HEK293 (cell line): Measurements from ENCODE around the gene HGF.

ENCODE experiments used
- ATF2 ChIP-seq: fragments of 450-650 bp; formaldehyde crosslinking; IDR thresholded peaks from 2 replicates; pipeline ENCODE4 v1.5.1; 2016; ENCODE audit warnings: missing biosample characterization, missing genetic modification characterization, low read depth
- HOXA7 ChIP-seq: sonication (generic); formaldehyde crosslinking; IDR thresholded peaks from 2 replicates; pipeline ENCODE4 v1.8.1; 2022; ENCODE audit warnings: missing genetic modification reagents, borderline replicate concordance
- ZBTB44 ChIP-seq: fragments of 450-650 bp; IDR thresholded peaks from 2 replicates; pipeline ENCODE4 v1.5.1; 2018; ENCODE audit warnings: missing biosample characterization, mild to moderate bottlenecking, missing genetic modification characterization
- ZEB2 ChIP-seq: fragments of 450-650 bp; formaldehyde crosslinking; IDR thresholded peaks from 2 replicates; pipeline ENCODE4 v1.5.1; 2016; ENCODE audit warnings: missing biosample characterization, missing genetic modification characterization
- ZNF157 ChIP-seq: fragments of 450-650 bp; formaldehyde crosslinking; IDR thresholded peaks from 2 replicates; pipeline ENCODE4 v1.5.1; 2016; ENCODE audit warnings: missing biosample characterization, missing genetic modification characterization
- ZNF24 ChIP-seq: fragments of 450-650 bp; formaldehyde crosslinking; IDR thresholded peaks from 2 replicates; pipeline ENCODE4 v1.5.1; 2016; ENCODE audit warnings: missing biosample characterization, missing genetic modification characterization
- ZNF48 ChIP-seq: fragments of 450-650 bp; formaldehyde crosslinking; IDR thresholded peaks from 2 replicates; pipeline ENCODE4 v1.5.1; 2016; ENCODE audit warnings: missing biosample characterization, missing genetic modification characterization
- ZNF626 ChIP-seq: fragments of 450-650 bp; sonication (Bioruptor Pico); formaldehyde crosslinking; IDR thresholded peaks from 2 replicates; pipeline ENCODE4 v1.5.1; 2018; ENCODE audit warnings: missing biosample characterization, missing genetic modification characterization, inconsistent platforms
- TF ChIP-seq, protein P1 (sequence below): fragments of 450-650 bp; formaldehyde crosslinking; IDR thresholded peaks from 2 replicates; pipeline ENCODE4 v1.5.1; 2016; ENCODE audit warnings: missing biosample characterization, missing genetic modification characterization
- TF ChIP-seq, protein P2 (sequence below): fragments of 450-650 bp; formaldehyde crosslinking; IDR thresholded peaks from 2 replicates; pipeline ENCODE4 v1.5.1; 2016; ENCODE audit warnings: missing biosample characterization, missing genetic modification characterization

DNA sequence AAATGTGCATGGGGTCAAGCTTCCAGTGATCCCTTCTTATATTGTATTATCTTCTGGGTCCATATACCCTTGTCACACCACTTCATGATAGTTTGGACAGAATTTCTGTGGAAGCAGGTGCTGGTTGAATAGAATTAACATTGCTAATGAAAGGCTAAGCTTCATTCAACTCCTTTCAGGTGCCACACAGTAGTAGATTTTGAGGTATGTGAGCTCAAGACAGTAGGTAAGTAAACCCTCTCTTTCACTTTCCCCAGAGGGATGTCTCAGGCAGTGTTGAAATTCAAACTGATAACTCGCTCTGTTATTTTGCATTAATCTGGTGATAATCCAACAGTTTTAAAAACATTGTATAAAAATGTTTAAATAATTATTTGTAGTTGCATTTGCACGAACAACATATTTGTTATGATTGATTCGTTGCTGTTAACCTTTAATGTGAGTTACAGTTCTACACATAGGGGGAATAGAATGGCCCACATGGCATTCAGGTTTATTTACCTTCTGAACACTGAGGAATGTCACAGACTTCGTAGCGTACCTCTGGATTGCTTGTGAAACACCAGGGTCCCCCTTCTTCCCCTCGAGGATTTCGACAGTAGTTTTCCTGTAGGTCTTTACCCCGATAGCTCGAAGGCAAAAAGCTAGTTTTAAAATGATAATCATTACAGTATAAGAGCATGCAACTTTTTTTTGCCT lies 18.1 kb downstream of the HGF start:
- TF ChIP-seq ZNF157 (tag by site-specific recombination) = no peak
- TF ChIP-seq, protein P1, sequence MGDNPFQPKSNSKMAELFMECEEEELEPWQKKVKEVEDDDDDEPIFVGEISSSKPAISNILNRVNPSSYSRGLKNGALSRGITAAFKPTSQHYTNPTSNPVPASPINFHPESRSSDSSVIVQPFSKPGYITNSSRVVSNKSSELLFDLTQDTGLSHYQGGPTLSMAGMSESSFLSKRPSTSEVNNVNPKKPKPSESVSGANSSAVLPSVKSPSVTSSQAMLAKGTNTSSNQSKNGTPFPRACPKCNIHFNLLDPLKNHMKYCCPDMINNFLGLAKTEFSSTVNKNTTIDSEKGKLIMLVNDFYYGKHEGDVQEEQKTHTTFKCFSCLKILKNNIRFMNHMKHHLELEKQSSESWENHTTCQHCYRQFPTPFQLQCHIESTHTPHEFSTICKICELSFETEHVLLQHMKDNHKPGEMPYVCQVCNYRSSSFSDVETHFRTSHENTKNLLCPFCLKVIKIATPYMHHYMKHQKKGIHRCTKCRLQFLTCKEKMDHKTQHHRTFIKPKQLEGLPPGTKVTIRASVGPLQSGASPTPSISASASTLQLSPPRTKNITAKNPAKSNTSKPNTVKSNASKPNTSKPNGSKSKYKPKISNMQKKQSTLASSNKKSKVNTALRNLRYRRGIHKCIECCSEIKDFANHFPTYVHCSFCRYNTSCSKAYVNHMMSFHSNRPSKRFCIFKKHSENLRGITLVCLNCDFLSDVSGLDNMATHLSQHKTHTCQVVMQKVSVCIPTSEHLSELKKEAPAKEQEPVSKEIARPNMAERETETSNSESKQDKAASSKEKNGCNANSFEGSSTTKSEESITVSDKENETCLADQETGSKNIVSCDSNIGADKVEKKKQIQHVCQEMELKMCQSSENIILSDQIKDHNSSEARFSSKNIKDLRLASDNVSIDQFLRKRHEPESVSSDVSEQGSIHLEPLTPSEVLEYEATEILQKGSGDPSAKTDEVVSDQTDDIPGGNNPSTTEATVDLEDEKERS (tag by site-specific recombination) = no peak
- TF ChIP-seq, protein P2, sequence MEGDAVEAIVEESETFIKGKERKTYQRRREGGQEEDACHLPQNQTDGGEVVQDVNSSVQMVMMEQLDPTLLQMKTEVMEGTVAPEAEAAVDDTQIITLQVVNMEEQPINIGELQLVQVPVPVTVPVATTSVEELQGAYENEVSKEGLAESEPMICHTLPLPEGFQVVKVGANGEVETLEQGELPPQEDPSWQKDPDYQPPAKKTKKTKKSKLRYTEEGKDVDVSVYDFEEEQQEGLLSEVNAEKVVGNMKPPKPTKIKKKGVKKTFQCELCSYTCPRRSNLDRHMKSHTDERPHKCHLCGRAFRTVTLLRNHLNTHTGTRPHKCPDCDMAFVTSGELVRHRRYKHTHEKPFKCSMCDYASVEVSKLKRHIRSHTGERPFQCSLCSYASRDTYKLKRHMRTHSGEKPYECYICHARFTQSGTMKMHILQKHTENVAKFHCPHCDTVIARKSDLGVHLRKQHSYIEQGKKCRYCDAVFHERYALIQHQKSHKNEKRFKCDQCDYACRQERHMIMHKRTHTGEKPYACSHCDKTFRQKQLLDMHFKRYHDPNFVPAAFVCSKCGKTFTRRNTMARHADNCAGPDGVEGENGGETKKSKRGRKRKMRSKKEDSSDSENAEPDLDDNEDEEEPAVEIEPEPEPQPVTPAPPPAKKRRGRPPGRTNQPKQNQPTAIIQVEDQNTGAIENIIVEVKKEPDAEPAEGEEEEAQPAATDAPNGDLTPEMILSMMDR (tag by site-specific recombination) = no peak
- TF ChIP-seq ZBTB44 (tag by site-specific recombination) = no peak
- no peak for TF ChIP-seq ATF2 (tag by site-specific recombination)
- TF ChIP-seq ZNF24 = no peak
- TF ChIP-seq ZNF626 = no peak
- TF ChIP-seq HOXA7 (CRISPR knock-in tag) = no peak
- no peak for TF ChIP-seq ZNF48 (tag by site-specific recombination)
- no peak for TF ChIP-seq ZEB2
